ENCODE measurements around the gene CSRP3. TPM values are rescaled to one million over a fixed set of nuclear protein-coding genes. Genes with fewer than 3 reads are reported as not detected.
"Not testable (repeated sequence)": the region's sequence is repeated elsewhere in the genome, so short reads cannot be mapped to it uniquely, and the experiment has no call there.

Gene CSRP3
- total and polyA plus RNA-seq, 2 donors (not counting 1 experiment from before 2014, with no cell fraction given): not detected

GRCh38 chr11:19145319-19145718, 56.5 kb downstream of the CSRP3 start:
- H3K9ac ChIP-seq (ENCODE audit: insufficient read depth, low read length): no peak overlapping the region

GRCh38 chr11:19136884-19137283, 64.9 kb downstream of the CSRP3 start:
- H3K36me3 ChIP-seq (ENCODE audit: control insufficient read depth, insufficient read depth, low read length); H3K9me3 ChIP-seq (ENCODE audit: control insufficient read depth, insufficient read depth, low read depth, low read length); H3K9ac ChIP-seq (ENCODE audit: insufficient read depth, low read length); H3K79me2 ChIP-seq (ENCODE audit: control insufficient read depth, insufficient read depth, low read length); H4K20me1 ChIP-seq (ENCODE audit: control insufficient read depth, extremely low read depth, insufficient read depth, low read length); H3K4me2 ChIP-seq (ENCODE audit: extremely low read depth, insufficient read depth, low read length); H3K4me3 ChIP-seq (replicated peaks in 1 of 4; ENCODE audit: control extremely low read depth in 1 of 4, insufficient read depth in 1 of 4, low read depth in 3 of 4, low read length in 4 of 4); H3K27ac ChIP-seq (ENCODE audit: insufficient read depth, low read length); H3K4me1 ChIP-seq (ENCODE audit: control insufficient read depth, extremely low read depth, insufficient read depth, low read length); H2AFZ ChIP-seq (ENCODE audit: low read length); H3K27me3 ChIP-seq (ENCODE audit: control insufficient read depth, insufficient read depth, low read length); DNase-seq (ENCODE audit: low read depth in 2 of 2): not testable (repeated sequence)

More at GRCh38 chr11:19145319-19145718, 56.5 kb downstream of the CSRP3 start:
- Histone ChIP-seq H2AFZ (ENCODE audit: low read length) (no peak overlapping the region), H3K27me3 (ENCODE audit: control insufficient read depth, insufficient read depth, low read length) (no peaks in the 10 kb centered on the region), H4K20me1 (ENCODE audit: control insufficient read depth, extremely low read depth, insufficient read depth, low read length) (no peaks in the 10 kb centered on the region), H3K4me2 (ENCODE audit: extremely low read depth, insufficient read depth, low read length) (no peak overlapping the region), H3K9me3 (ENCODE audit: control insufficient read depth, insufficient read depth, low read depth, low read length) (no peaks in the 10 kb centered on the region), H3K27ac (ENCODE audit: insufficient read depth, low read length) (no peak overlapping the region), H3K36me3 (ENCODE audit: control insufficient read depth, insufficient read depth, low read length) (no peaks in the 10 kb centered on the region), H3K79me2 (ENCODE audit: control insufficient read depth, insufficient read depth, low read length) (no peaks in the 10 kb centered on the region), H3K4me1 (ENCODE audit: control insufficient read depth, extremely low read depth, insufficient read depth, low read length) (no peaks in the 10 kb centered on the region), H3K4me3 (replicated peaks in 1 of 4; ENCODE audit: control extremely low read depth in 1 of 4, insufficient read depth in 1 of 4, low read depth in 3 of 4, low read length in 4 of 4) (no peak overlapping the region)
- TF ChIP-seq CTCF (conservative IDR thresholded peaks at IDR 0.05 in 1 of 2, IDR thresholded peaks at IDR 0.05 in 1 of 2; ENCODE audit: low read depth in 1 of 2, low read length in 2 of 2) (no peak), EZH2 (IDR thresholded peaks at IDR 0.05; ENCODE audit: low read length, missing control alignments) (no peak)
- no peak for DNase-seq (ENCODE audit: low read depth in 2 of 2)

- no peaks in the 10 kb centered on the region for H3K79me2 ChIP-seq (ENCODE audit: control insufficient read depth, insufficient read depth, low read length)
- H2AFZ ChIP-seq (ENCODE audit: low read length): no peak overlapping the region
- no peaks in the 10 kb centered on the region for H3K36me3 ChIP-seq (ENCODE audit: control insufficient read depth, insufficient read depth, low read length)
- no peaks in the 10 kb centered on the region for H3K4me1 ChIP-seq (ENCODE audit: control insufficient read depth, extremely low read depth, insufficient read depth, low read length)
- H3K9me3 ChIP-seq (ENCODE audit: control insufficient read depth, insufficient read depth, low read depth, low read length): no peaks in the 10 kb centered on the region
- H3K4me3 ChIP-seq (replicated peaks in 1 of 4; ENCODE audit: control extremely low read depth in 1 of 4, insufficient read depth in 1 of 4, low read depth in 3 of 4, low read length in 4 of 4): no peak overlapping the region
- no peak overlapping the region for H3K4me2 ChIP-seq (ENCODE audit: extremely low read depth, insufficient read depth, low read length)
- DNase-seq (ENCODE audit: low read depth in 2 of 2): no peak
- no peak overlapping the region for H3K9ac ChIP-seq (ENCODE audit: insufficient read depth, low read length)
- no peak for TF ChIP-seq CTCF (conservative IDR thresholded peaks at IDR 0.05 in 1 of 2, IDR thresholded peaks at IDR 0.05 in 1 of 2; ENCODE audit: low read depth in 1 of 2, low read length in 2 of 2)
- TF ChIP-seq EZH2 (IDR thresholded peaks at IDR 0.05; ENCODE audit: low read length, missing control alignments): no peak
- no peaks in the 10 kb centered on the region for H3K27me3 ChIP-seq (ENCODE audit: control insufficient read depth, insufficient read depth, low read length)
- H4K20me1 ChIP-seq (ENCODE audit: control insufficient read depth, extremely low read depth, insufficient read depth, low read length): no peaks in the 10 kb centered on the region
- no peak overlapping the region for H3K27ac ChIP-seq (ENCODE audit: insufficient read depth, low read length)
Measured at GRCh38 chr11:19134004-19134403, 67.8 kb downstream of the CSRP3 start.

Other genes with a start within 250 kb of the CSRP3 start
- gene MRGPRX2, start 141.3 kb downstream of the CSRP3 start, total RNA-seq: not detected in 2 replicates
- gene MRGPRX2, start 141.3 kb downstream of the CSRP3 start, polyA plus RNA-seq: not detected in 2 replicates
- gene ZDHHC13, start 84.8 kb downstream of the CSRP3 start, total RNA-seq: 10.0 and 11.1 TPM in 2 replicates
- 11.0 and 16.1 TPM in 2 replicates for gene ZDHHC13, start 84.8 kb downstream of the CSRP3 start, polyA plus RNA-seq
- gene E2F8, start 39.0 kb upstream of the CSRP3 start, total RNA-seq: 0.17 TPM in 1 of 2 replicates, not detected in the other
- 0.94 and 3.8 TPM in 2 replicates for gene E2F8, start 39.0 kb upstream of the CSRP3 start, polyA plus RNA-seq

Measured in fibroblast of lung (primary cell).